Rectal smooth muscle tissue (tissue), 1 donor: ENCODE results near the gene CDC42EP4.

Experiments used
- H3K27ac ChIP-seq: one replicate; pipeline ENCODE4 v1.7.0; 2013; ENCODE audit warnings: low read depth, low read length, inconsistent platforms
- H3K27me3 ChIP-seq: one replicate; pipeline ENCODE4 v1.7.0; 2013; ENCODE audit warnings: low read length; ENCODE audit not compliant: control insufficient read depth, insufficient read depth
- H3K36me3 ChIP-seq: one replicate; pipeline ENCODE4 v1.7.0; 2013; ENCODE audit warnings: low read length; ENCODE audit not compliant: control insufficient read depth, insufficient read depth
- H3K4me1 ChIP-seq: one replicate; pipeline ENCODE4 v1.7.0; 2013; ENCODE audit warnings: low read length; ENCODE audit not compliant: control insufficient read depth, insufficient read depth
- H3K4me3 ChIP-seq: one replicate; pipeline ENCODE4 v1.7.0; 2013; ENCODE audit warnings: low read length
- H3K9ac ChIP-seq: one replicate; pipeline ENCODE4 v1.7.0; 2013; ENCODE audit warnings: low read length

The CDC42EP4 gene

DNA sequence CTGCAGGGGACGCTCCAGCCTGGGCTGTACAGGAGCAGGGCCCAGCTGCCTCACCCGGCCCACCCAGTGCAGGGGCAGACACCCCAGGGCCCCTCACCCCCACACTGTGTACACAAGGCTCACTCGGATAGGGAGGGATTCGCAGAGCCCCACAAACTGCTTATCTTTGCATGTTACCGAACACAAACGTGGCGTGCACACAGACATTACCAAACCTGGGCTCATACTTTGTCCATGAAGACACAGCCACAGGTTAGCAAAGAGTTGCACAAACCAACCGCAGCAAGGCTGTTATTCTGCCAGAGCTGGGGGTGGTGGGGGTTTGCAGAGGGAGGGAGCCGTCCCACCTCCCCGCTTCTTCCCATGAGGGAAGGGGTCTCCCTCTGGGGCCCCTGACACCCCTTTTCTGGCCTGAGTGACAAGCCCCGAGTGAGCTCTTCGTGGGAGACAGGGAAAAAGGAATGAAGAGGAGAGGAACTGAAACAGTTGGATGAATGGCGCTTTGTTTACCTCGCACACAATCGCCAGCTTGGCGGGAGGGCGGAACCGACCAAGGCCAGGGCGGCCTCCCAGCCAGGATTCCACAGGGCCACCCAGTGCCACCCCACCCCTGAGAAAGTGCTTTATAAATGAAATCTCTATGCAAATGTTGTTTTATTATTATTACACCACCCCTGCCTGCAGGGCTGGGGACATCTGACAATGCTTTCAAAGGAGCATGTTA is 49.7 kb downstream of the CDC42EP4 start:
- H3K4me1 ChIP-seq: peaks cover 3% of the 10 kb centered on the region
- H3K27ac ChIP-seq: no peak overlapping the region
- H3K4me3 ChIP-seq: no peak overlapping the region
- no peaks in the 10 kb centered on the region for H3K36me3 ChIP-seq
- no peak overlapping the region for H3K9ac ChIP-seq
- H3K27me3 ChIP-seq: no peaks in the 10 kb centered on the region

DNA sequence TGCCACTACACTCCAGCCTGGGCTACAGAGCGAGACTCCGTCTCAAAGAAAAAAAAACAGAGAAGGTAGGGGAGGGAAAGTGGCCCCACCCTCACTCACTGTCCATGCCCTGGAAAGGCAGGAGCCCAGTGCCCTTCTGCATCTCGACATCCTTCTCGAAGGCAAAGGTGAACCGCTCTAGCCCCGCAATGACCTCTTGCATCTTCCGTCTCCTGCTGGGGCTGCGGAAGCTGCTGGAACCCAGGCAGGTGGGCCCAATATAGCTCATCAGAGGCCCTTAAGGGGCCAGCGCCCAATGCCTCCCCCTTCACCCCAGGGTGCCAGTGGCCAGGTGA is 50.2 kb downstream of the CDC42EP4 start, which contains the start of gene CPSF4L:
TSS of gene CPSF4L (minus strand) at position 264 of the 335 bp plus-strand sequence. CDS start at position 202, 62 bp downstream.
- H3K9ac ChIP-seq: no peak within 1 kb of the TSS
- no peak within 1 kb of the TSS for H3K4me3 ChIP-seq
- no peaks in the 10 kb centered on the region for H3K27me3 ChIP-seq
- H3K4me1 ChIP-seq: peaks cover 3% of the 10 kb centered on the region
- H3K36me3 ChIP-seq: no peaks in the 10 kb centered on the region
- H3K27ac ChIP-seq: no peak within 1 kb of the TSS

DNA sequence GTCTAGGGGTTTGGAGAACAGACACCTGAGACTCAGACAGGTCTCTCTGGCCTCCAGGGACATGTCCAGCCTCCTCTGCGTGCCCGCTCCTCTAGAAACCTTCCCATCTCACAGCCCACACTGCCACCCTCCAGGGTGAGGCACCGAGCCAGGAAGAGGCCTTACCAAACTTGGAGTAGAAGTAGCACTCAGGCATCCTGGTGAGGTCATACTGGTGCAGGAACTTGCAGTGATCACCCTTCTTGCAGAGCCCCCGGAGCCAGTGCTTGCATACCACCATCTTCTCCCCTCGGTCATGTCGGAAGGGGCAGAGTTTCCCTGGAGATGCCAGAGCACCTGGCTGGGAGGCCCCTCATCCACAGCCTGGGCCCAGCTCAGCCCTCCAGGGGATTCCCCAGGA is 54.3 kb downstream of the CDC42EP4 start:
- H3K27ac ChIP-seq: no peak overlapping the region
- no peak overlapping the region for H3K4me3 ChIP-seq
- H3K9ac ChIP-seq: no peak overlapping the region
- H3K4me1 ChIP-seq: peaks cover 6% of the 10 kb centered on the region
- no peaks in the 10 kb centered on the region for H3K36me3 ChIP-seq
- no peaks in the 10 kb centered on the region for H3K27me3 ChIP-seq

DNA sequence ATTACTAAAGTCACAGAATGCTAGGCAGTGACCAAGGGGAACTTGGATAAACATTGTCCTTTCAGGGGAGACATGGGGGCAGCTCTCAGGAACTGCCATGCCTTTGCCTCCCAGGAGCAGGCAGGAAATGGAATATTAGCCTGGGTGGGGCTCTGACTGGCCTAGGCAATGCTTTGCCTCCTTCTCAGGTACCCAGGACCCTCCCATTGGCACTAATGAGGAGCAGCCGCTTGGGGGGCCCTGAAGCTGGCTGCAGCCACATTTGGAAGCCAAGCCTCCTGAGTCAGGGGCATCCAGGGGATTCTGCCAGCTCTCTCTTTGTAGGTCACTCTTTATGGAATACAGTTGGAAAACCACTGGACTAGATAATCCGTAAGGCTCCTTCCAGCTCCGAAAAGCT is 55.6 kb downstream of the CDC42EP4 start:
- H3K27me3 ChIP-seq: no peaks in the 10 kb centered on the region
- no peak overlapping the region for H3K9ac ChIP-seq
- H3K4me3 ChIP-seq: no peak overlapping the region
- peaks cover 6% of the 10 kb centered on the region for H3K4me1 ChIP-seq
- no peak overlapping the region for H3K27ac ChIP-seq
- H3K36me3 ChIP-seq: no peaks in the 10 kb centered on the region

DNA sequence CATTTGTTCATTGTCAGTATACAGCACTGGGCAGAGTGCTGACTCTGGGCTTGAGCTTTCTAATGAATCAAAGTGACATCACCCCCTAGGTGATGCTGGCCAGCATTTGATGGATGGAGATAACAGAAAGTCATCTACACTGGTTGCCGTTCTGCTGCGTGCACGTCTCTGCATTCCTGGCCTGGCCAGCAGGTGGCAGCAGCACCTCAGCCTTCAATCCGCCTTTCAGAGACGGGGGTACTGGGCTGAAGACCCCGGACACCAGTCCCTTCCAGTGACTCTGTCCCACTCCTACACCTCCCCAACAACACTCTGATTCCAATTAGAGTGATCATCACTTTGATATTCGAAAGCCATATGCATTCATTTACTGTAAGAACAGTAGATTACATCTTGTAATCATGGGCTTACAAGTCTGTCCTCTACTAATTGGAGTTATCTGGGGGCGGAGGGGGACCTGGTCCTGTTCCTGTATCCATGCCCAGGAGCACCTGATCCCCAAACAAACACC is 56.1 kb downstream of the CDC42EP4 start:
- Histone ChIP-seq H3K4me1 (peaks cover 6% of the 10 kb centered on the region), H3K4me3 (no peak overlapping the region), H3K9ac (no peak overlapping the region), H3K36me3 (no peaks in the 10 kb centered on the region), H3K27ac (no peak overlapping the region), H3K27me3 (no peaks in the 10 kb centered on the region)

DNA sequence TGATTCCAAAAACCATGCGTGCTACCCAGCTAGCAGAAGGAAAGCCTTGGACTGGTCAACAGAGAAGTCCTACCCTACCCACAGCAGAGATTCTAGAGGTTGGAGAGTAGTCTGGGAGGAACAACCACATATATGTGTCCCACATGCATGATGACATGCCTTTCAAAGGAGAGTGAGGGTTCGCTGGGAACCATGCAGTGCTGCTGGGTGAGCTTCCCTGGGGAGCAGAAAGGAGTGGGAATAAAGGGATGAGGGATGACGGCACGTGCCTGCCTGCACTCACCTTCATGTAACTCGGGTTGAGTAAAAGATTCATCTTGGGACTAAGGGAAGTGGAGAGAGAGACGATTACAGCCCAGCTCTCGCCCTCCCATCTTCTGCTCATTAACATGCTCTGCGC is 59.9 kb downstream of the CDC42EP4 start:
- H3K4me1 ChIP-seq: peaks cover 3% of the 10 kb centered on the region
- peaks cover 3% of the 10 kb centered on the region for H3K36me3 ChIP-seq
- H3K9ac ChIP-seq: no peak overlapping the region
- no peak overlapping the region for H3K27ac ChIP-seq
- no peak overlapping the region for H3K4me3 ChIP-seq
- H3K27me3 ChIP-seq: no peaks in the 10 kb centered on the region

DNA sequence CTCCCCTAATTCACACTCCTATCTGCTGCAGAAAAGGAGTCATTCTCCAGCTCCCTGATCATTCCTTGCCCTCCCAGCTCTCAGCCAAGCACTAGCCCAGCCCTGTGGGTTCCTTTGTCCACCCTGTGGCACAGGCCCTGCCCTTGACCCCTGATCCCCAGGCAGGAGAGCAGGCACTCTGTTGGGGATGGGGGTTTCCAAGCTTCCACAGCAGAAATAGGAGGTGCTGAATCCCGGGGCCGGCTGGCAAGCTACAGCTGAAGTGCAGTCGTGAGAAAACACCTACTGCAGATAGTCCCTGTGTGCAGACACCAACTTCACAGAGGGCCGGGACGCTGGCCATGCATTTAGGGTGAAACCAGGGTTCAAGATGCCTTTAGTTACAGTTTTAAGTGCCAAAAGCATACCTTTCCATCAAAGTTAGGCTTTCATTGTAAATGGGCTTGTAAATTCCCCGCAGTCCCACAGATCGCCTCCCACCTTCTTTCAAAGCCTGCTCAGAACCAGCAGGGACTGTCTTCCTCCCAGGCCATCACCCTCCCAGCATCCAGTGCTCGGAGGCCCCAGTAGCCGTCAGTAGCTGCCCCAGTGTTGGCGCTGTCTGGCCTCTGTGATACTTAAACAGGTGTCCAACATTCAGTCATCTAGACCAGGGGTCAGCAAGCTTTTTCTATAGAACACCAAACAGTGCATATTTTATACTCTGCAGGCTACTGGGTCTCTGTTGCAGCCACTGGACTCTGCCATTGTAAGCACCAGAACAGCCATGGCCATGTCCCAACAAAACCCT is 60.8 kb downstream of the CDC42EP4 start:
- H3K27ac ChIP-seq: no peak overlapping the region

DNA sequence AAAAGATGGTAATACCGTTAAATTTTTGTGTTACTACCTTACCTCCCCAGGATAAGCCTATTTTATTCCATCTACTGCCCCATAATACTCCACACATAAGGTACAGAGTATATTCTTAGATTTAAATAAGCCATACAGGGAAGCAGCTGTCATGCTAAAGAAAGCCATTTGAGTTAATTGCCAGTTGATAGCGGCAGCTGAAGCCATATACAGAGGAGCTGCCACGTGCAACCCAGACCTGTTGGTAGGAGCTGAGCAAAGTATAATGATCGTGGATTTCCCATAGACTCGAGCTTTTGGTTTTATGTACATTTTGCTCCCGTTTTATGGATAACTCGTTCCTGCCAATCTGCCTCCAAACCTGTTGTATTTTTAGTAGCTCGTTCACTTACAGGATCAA is 62.1 kb downstream of the CDC42EP4 start:
- H3K27me3 ChIP-seq: no peaks in the 10 kb centered on the region
- H3K4me3 ChIP-seq: no peak overlapping the region
- no peaks in the 10 kb centered on the region for H3K4me1 ChIP-seq
- no peak overlapping the region for H3K9ac ChIP-seq
- H3K36me3 ChIP-seq: peaks cover 6% of the 10 kb centered on the region
- H3K27ac ChIP-seq: no peak overlapping the region

More for the DNA sequence above, 60.8 kb downstream of the CDC42EP4 start:
- Histone ChIP-seq H3K36me3 (peaks cover 6% of the 10 kb centered on the region), H3K4me1 (peaks cover 3% of the 10 kb centered on the region), H3K9ac (no peak overlapping the region), H3K27me3 (no peaks in the 10 kb centered on the region), H3K4me3 (no peak overlapping the region)

DNA sequence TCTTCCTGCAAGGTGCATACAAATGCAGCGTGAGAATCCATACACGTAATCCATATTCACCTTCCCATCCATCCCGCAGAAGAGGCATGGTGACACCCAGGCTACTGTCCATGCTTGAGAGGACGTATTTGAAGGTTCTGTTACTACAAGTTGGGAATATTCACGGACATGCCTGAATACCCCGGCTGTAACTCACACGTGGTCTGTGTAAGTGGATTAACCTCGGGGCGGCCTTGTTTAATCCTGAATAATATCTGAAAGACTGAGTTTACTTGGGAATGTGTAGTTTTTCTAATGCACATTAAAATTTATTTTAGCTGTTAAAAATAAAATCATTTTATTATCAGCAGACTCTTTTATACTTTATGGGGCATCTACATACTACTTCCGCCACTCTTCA is 63.3 kb downstream of the CDC42EP4 start:
- Histone ChIP-seq H3K36me3 (peaks cover 6% of the 10 kb centered on the region), H3K27ac (no peak overlapping the region), H3K4me3 (no peak overlapping the region), H3K27me3 (no peaks in the 10 kb centered on the region), H3K4me1 (no peaks in the 10 kb centered on the region), H3K9ac (no peak overlapping the region)

DNA sequence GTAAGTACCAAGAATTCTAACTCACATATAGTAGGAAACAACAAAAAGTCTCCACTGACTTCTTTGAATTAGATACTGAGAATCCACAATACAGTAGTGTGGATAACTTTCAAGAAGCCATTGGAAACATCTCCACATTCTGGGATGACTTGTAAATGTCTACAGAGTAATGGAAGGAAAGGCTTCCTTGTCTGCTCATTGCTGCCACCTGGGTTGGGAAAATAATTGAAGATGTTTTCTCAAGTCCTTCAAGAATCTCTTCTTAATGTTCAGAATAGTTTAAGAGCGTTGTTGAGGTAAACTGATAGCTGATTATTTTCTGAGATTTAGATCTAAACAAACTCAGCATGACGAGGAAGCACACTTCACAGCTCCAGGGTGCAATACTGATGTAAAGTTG is 64.1 kb downstream of the CDC42EP4 start:
- peaks cover 6% of the 10 kb centered on the region for H3K36me3 ChIP-seq
- H3K27ac ChIP-seq: no peak overlapping the region

DNA sequence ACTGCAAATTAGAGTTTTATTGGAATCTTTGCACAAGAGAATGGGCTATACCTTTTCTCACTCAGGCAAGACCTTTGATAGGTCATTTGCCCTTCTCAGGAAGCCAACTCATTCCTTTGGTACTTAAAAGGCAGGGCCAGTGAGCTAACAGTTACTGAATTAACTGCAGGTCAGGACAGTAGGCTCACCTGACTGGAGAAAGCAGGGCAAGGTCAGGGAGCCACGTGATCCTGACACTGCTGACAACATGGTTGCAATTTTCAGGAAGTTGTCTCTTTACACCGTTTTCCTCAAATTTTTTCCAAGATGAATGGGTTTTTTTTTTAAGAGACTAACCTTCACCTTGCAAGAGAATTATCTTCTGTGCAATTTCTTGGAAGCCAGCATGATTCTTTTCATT is 71.2 kb downstream of the CDC42EP4 start:
- Histone ChIP-seq H3K27me3 (no peaks in the 10 kb centered on the region), H3K9ac (no peak overlapping the region), H3K4me1 (no peaks in the 10 kb centered on the region), H3K27ac (no peak overlapping the region), H3K4me3 (no peak overlapping the region), H3K36me3 (peaks cover 13% of the 10 kb centered on the region)

More for the DNA sequence above, 64.1 kb downstream of the CDC42EP4 start:
- H3K27me3 ChIP-seq: no peaks in the 10 kb centered on the region
- no peak overlapping the region for H3K9ac ChIP-seq
- H3K4me1 ChIP-seq: no peaks in the 10 kb centered on the region
- no peak overlapping the region for H3K4me3 ChIP-seq

DNA sequence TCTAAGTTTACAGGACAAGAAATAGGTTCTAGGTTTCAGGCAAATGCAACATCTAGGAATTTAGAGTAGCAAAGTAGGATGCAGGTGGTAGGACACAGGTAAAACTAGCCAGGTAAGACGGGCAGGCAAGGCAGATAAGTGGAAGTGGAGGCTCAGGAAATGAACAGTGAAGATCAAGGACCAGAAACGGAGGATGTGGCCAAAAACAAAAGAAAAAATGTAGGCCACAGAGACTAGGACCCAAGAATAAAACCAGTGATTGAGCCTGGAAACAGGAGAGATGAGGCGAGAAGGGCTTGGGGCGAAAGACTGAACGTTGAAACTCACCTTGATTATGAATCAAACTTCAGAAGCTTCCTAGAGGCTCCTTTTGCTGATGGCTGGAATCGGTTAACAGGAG is 74.1 kb downstream of the CDC42EP4 start:
- Histone ChIP-seq H3K27me3 (no peaks in the 10 kb centered on the region), H3K36me3 (peaks cover 13% of the 10 kb centered on the region), H3K4me1 (no peaks in the 10 kb centered on the region), H3K27ac (no peak overlapping the region), H3K9ac (no peak overlapping the region), H3K4me3 (no peak overlapping the region)
